Measurements from ENCODE around the gene CLDN10.
"Not testable (repeated sequence)": the region's sequence is repeated elsewhere in the genome, so short reads cannot be mapped to it uniquely, and the experiment has no call there.

Gene CLDN10

DNA sequence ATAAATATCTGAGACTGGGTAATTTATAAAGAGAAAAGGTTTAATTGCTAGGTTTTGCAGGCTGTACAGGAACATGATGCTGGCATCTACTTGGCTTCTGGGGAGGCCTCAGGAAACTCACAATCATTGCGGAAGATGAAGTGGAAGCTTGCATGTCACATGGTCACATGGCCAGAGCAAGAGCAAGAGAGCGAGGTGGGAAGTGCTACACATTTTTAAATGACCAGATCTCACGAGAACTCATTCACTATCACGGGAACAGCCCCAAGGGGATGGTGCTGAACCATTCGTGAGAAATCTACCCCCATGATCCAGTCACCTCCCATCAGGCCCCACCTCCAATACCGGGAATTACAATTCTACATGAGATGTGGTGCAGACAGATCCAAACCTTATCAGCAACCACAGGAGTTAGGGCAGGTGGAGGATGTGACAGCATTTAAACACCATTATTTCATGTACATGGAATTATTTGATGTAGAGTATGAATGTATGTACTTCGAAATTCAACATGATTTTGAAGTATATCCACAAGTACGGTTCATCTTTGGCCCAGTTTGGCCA lies 10.5 kb upstream of the CLDN10 start:
- DNase-seq (ENCODE audit: low spot score) = no peak

DNA sequence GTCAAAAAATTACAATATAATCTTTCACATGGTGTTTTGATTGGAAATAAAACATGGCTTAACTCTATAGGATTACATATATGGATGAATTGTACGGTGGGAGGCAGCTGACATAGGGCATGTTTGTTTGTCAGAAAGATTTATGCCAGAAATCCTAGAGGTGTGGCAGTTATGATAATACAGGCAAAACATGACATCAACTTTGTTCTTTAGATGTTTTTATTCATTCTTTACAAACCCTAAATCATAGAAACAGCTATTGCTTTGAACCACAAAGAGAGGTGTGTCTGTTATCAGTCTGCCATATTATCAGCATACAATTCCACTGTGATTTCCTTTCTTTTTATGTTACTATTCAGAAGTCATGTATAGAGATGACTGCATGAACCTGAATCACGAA lies 8.2 kb upstream of the CLDN10 start:
- DNase-seq (ENCODE audit: low spot score) = no peak

DNA sequence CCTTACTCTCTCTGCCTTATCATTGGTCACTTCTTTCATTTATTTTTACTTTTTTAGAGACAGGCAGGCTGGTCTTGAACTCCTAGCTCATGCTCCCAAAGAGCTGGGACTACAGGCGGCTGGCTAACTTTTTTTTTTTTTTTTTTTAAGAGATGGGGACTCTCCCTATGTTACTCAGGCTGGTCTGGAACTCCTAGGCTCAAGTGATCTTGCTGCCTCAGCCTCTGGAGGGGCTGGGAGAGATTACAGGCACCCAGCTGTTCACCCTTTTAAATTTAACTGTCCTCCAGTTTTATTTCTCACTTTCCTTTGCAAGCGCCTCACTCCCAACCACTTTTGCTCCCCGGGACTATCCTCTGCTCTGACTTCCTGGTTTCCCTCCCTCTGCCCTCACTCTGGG lies 5.6 kb upstream of the CLDN10 start:
- no peak for DNase-seq (ENCODE audit: low spot score)

DNA sequence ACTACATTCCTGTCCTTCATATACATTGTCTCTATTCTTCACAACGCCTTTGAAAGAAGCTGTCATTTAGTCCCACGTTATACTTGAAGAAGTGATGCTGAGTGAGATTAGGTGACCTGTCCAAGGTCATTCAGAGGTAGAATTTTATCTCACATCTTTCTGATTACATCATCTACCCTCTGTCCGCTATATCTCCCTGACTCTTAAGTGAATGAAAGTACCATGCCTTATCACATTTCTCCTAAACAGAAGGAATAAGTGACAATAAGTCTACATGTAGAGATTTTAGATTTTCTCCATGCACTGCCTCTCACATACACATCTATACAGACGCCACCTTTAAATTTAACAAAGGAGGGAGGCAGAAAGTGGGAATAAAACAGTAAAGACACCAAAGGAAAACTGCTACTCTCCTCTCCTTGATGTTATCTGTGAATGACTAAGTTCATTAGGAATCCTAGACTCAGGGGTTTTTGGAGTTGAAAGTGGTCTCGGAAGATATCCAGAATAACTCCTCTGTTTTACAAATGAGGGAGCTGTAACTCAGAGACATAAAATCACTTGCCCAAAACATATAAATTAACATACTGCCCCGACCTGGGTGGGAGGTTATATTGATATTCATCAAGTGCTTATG lies 4.9 kb upstream of the CLDN10 start:
- DNase-seq (ENCODE audit: low spot score) = no peak

DNA sequence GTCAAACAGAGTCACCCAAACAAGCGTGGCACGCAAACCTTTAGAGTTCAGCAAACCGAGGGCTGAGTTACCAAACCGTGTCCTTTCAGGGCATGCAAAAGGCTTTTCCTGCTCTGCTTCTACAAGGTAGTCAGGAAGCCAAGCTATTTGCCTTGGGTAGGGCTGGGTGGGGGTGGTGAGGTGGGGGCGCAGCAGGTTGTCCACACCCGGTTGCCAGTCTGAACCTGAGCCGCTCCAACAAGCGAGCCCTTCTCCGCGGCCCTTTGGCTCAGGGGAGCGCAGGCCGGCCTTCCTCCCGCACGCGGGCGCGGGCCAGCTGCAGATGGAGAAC lies 347 bp upstream of the CLDN10 start:
- no peak for DNase-seq (ENCODE audit: low spot score)

DNA sequence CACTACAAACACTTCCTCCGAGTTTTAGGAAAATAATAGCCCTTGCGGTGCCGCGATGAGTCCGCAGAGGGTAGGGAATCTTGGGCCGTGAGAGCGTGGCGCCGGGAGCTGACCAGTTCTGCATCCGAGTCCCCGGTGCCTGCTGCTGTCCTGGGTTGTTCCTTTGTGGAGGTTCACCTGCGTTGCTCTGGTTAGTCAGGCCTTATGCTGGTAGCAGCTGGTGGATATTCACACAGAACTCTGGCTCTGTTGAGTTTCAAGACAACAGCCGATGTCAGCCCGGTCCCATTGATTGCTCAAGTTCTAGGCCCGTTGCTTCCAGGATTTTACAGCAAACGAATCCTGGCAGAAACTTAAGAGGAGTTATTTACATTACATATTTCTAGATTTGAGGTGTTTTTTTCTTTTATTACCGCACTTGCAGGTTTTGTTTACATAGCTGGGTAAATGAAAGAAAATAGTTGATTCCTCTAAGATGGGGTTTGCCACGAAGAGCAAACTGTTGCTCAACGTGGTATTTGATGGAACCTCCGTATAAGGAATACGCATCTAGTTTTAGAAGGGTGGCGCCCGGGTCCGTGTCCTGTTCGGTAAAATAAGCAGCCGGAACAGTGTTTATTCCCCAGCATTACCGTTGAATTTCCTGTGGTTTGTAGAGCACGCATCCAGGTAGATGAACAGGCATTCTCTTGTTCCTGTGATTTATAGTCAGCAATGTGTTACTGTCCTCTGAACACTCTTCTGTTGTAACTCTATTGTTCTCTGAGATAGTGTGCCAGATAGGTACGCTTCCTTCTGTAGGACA lies 1.3 kb downstream of the CLDN10 start:
- DNase-seq (ENCODE audit: low spot score) = no peak

DNA sequence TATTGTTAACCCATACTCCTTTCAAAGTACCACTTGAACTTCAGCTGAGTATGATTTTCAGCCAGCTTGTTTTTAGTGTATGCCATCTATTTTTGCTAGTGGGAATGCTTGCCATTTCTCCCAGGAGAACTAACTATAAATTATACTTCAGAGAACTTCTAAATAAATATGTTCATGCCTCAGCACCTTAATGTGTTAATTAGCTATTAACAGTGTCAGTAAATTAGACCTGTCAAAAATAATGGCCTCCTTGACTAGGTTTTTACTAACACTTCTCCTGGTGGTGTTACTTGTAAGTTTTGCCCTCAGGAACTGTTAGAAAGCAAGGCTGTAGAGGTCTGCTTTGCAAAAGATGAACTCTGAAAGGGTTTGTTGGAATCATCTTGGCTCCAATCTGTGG lies 4.5 kb downstream of the CLDN10 start:
- no peak for DNase-seq (ENCODE audit: low spot score)

DNA sequence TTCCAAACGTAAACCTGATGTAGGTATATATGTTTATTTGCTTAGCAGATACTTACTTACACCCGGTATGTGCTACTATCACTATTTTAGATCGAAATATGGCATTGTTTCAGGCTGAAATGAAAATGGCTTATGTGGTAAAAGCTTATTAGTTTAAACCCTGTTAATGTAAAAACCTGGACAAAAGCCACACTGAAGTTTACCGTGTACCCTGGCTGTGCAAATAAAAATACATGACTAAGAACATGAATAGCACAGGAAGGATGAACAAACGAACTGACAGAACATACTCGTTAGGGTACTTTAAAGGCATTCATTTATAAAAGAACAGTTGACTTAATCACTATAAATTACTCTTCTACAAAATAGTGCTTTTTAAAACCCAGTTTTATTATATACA lies 6.6 kb downstream of the CLDN10 start:
- DNase-seq (ENCODE audit: low spot score) = no peak

DNA sequence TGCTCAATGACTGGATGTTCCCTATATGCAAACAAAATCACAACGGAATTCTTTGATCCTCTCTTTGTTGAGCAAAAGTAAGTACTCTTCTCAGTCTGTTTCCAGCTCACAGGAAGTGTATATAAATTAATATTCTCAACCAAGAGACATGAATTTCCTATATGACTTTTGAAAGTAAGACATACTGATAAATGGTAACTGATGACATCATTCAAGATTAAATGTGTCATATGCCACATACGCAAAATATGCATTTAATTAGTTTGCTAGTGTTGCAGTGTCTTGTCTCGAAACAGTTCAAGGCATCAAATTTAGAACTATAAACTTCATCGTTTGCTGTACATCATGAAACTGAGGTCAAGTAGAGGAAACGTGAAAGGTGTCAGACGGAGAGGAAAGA lies 7.9 kb downstream of the CLDN10 start:
- DNase-seq (ENCODE audit: low spot score) = no peak

DNA sequence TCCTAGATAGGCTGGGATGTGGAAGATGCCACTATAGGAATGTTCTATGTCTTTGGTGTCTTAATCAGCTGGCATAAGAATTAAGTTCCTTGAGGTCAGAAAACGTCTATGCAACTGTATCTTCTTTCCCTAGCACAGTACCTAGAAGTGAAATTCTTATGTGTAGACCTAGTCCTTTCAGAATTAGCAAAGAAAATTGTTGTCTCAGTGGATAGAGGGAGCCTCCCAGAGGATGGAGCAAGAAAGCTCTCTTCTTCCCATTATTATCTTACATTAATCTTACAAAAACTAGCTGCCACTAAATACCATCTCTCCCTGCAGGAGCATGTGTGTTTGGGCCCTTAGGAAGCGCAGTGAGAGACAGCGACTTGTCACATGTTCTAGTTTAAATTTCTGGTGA lies 11.6 kb downstream of the CLDN10 start:
- no peak for DNase-seq (ENCODE audit: low spot score)

DNA sequence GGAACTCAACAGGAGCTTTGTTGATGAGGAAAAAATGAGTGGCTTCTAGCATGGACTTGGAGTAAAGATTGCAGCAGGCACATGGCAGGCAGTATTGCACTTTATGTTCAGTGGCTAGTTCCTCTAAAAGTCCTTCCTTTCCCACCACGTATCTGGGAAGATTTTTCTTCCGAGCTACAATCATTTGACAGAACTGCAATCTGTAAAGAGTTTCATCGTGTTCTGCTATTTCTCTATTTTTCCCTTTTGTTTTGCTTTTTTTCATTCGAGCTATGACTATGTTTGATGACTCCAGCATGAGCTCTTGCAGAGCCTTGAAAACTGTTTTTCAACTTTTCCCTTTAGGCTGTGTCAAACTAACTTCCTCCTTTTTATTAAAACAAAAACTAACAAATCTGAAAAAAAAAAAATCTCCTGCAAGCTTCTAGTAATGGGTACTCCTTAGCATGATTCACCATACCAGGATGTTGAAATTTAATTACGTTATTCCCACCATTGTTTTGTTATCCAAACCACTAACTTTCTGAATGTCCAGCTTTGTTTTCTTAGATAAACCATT lies 12.3 kb downstream of the CLDN10 start:
- no peak for DNase-seq (ENCODE audit: low spot score)

DNA sequence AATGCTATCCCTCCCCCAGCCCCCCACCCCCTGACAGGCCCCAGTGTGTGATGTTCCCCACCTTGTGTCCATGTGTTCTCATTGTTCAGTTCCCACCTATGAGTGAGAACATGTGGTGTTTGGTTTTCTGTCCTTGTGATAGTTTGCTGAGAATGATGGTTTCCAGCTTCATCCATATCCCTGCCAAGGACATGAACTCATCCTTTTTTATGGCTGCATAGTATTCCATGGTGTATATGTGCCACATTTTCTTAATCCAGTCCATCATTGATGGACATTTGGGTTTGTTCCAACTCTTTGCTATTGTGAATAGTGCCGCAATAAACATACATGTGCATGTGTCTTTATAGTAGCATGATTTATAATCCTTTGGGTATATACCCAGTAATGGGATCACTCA lies 13.2 kb downstream of the CLDN10 start:
- not testable (repeated sequence) for DNase-seq (ENCODE audit: low spot score)

DNA sequence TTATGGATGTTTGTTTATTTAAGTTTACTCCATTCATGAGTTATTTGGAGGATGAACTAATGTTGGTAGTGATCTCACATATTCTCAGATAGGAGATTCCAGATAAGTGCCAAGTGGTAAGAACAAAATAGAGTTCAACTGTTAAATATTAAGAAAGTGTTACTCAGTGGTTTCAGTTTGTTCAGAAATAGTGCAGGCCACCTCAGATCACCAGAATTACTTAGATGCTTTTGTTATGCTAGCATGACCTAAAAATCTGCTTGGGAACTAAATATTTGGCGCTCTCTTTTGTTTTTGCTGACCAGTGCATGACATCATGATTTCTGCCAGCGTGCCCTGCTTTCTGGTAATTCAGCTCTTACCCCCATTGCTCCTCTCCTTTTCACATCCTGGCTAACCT lies 15.6 kb downstream of the CLDN10 start:
- DNase-seq (ENCODE audit: low spot score) = no peak

DNA sequence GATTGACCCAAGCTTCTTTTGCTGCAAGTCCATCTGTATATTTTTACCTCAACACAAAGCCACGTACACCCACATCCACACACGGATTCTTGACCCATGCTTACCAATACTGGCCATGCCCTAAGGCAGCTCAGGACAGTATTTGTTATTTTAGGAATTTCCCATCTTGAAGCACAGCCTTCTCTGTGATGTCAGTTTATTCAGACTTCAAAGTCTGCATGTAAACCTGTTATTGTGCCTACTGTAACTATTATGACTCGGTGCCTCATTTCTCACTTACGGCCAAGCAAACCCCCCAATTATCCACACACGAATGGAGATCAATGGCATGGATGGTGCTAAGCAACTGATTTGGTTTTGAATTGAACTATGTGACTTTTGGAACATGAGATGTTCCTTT lies 17.5 kb downstream of the CLDN10 start:
- DNase-seq (ENCODE audit: low spot score) = no peak

DNA sequence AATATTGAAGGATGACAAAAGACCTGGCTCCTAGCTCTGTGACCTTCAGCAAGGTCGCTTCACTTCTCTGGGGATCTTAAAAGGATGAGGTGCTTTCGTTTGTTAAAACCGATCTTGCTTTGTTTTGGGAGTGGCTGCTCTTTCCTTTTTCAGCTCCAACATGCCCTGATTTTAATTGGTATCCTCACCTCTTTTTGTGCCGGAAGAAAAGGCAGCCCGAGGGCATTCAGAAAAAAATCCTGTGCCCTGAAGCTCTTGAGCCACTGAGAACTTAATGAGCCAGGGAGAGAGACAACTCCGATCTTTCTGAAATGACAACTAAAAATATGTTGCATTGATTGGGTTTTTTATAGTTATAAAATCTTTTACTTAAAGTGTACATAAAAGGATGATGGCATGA lies 19.4 kb downstream of the CLDN10 start:
- DNase-seq (ENCODE audit: low spot score) = no peak

DNA sequence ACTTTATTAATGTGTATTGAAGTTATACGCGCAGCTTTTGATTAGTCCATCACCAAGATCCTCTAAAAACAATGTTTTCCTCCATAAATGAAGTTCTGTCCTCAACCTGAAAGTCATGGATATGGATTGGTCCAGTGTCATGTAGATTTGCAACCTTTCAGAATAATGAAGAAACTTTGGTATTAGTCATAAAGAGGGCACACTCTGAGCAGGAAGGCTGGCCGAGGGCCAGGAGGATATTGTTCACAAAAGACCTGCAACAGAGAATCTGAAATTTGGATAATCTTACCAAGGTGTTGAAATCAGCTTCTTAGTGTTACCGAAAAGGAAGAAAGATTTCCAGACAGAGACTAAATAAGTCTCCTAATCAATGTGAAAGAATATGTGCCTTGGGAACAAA lies 20.7 kb downstream of the CLDN10 start:
- no peak for DNase-seq (ENCODE audit: low spot score)

DNA sequence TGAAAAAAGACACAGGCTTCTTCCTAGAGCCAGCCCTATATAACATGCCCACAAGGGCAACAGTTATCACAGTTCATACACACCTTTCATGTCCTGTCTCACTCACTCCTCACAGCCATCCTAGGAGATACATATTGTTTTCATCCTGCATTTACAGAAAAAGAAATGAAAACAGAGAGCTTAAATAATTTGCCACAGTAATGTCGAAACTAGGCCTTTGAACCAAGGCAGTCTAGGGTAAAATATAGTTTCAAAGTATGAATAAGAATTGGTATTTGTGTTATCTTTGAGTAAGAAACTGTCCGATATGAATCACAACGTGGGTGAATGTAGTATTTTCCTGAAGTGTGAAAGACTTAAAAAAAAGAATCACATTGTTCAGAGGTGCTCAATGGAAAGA lies 26.8 kb downstream of the CLDN10 start:
- DNase-seq (ENCODE audit: low spot score) = no peak

DNA sequence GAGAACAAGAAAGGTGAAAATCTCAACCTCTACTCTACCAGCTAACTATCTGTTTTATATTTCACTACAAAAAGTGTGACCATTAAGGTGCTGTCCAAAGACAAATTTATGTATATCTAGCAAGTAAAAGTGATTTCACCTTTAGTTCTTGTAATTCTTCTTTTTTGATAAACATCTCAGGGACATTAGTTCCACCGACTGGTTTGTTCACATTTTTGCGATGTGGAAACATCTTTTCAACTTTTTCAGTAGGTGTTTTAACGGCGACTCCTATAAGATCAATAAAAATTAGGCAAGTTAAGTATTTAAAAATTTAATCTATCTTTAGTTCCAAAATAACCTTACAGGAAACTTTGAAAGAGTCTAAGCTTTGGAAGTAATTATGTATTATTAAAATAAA lies 33.3 kb downstream of the CLDN10 start:
- DNase-seq (ENCODE audit: low spot score) = no peak

DNA sequence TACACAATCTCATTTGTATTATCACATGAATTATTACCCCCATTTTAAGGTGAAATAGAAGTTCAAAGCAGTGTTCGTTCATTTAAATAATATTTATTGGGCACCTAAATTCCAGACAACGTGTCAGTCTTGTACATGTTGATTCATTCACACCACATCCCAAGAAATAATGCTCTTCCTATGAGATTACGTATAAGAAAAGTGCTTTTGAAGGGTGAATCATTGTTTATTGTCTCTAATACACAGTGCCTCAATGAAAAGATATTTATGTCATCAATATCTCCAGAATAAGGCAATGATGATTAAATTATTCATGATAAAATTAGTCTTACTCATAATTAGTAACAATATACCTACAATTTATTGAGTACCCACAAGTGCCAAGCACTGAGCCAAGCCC lies 35.6 kb downstream of the CLDN10 start:
- DNase-seq (ENCODE audit: low spot score) = no peak

DNA sequence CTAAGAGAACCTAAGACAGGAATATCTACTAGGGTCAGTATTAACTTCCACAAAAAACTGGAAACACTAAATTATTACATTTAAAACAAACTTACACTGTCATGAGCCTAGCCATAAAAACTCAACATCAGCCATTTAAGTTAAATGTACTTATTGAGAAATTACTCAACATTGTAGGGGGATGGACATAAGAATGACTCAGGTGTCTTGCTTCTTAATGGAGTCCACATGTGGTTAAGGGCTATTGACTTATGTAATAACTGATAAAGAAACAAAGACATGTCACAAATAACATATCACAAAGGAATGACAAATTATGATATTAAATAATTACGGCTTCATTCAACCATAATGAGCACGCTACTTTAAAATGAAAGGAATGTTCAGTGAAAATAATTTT lies 36.2 kb downstream of the CLDN10 start:
- no peak for DNase-seq (ENCODE audit: low spot score)

DNA sequence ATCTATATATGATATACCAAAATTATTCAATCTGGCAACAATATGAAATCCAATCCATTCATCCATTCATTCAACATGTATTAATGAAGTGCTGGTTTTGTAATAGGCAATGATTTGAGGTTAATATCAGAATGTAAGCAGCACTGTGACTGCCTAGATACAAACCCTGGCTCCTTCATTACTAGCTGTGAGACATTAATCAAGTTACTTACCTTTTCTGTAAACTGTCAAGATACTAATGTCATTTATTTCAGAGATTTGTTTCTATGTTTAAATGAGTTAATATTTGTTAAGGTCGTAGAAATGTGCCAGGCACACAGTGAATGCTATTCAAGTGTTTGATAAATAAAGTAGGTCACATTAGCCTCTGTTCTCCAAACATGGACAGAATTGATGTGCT lies 40.9 kb downstream of the CLDN10 start:
- no peak for DNase-seq (ENCODE audit: low spot score)

DNA sequence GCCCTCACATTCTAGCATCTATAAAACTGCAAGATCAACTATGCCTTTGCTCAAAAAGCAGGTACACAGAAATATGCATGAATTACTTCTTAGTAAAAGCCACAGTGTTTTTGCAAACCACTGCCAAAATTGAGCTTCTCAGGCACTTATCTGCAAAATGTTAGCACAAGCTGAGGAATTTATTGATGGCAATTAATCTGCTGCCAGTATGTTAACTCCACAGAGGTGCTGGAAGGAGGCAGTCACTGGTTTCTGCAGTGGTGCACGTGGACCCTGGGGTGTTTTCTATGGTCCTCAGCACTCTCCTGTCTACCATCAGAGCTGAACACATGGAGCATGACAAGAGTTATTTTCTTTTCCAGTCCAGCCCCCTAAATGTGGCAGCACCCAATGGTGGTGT lies 44.2 kb downstream of the CLDN10 start:
- DNase-seq (ENCODE audit: low spot score) = no peak

DNA sequence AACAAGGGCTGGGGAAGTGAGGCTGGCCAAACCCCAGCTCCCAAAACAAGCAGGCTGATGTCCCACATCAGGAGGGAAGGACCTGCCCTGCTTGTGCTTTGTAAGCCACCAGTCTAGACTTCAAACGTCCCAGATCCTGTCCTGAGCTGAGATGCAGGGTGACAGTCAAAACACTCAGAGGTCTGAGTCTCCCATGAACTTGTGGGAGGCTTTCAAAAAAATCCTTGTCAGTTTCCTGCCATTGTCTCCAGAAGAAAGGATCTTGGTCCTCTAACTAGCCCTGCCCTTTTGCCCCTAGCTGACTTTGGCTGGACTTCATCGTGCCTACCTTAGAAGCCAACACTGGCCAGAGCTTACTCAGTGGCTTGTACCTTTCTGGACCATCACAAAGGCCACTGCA lies 48.7 kb downstream of the CLDN10 start:
- no peak for DNase-seq (ENCODE audit: low spot score)

DNA sequence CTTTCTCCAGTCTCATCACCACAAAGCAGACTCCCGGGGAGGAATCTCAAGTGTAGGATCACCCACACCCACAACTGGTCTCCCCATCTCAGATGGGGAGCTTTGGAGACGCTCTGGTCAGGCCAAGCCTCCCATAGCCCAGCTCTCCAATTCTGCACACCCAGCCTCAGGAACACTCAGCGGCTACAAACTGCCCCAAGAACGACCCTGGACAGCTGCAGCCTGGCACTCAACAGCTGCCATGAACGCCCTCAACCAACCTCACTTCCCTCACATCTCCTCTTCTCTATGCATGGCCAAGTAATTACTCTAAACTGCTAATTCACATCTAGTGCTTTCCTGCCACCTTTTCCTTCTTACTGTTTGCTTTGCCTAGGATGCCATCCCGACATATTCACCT lies 49.4 kb downstream of the CLDN10 start:
- DNase-seq (ENCODE audit: low spot score) = no peak

Data from AG08396 (cell line).